H9 (cell line): ENCODE data around the gene TTLL3. TPM values are rescaled to one million over a fixed set of nuclear protein-coding genes. Genes with fewer than 3 reads are reported as not detected.

ENCODE experiments used
- DNase-seq: peaks from one replicate; pipeline ENCODE4 v3.0.0-alpha.2; 2017
- H2AFZ ChIP-seq: one replicate; pipeline ENCODE4 v1.6.1; 2013; ENCODE audit warnings: mild to moderate bottlenecking, low read length, control low read depth, moderate library complexity
- H2AK5ac ChIP-seq: 2 replicates; pipeline ENCODE4 v1.6.1; 2013; ENCODE audit warnings: low read length, control low read depth, mixed read lengths; ENCODE audit not compliant: insufficient read length
- H2BK120ac ChIP-seq: one replicate; pipeline ENCODE4 v1.6.1; 2013; ENCODE audit warnings: low read depth, mild to moderate bottlenecking, low read length, control low read depth, inconsistent platforms; ENCODE audit not compliant: poor library complexity, severe bottlenecking
- H2BK12ac ChIP-seq: 2 replicates; pipeline ENCODE4 v1.6.1; 2013; ENCODE audit warnings: low read length, control low read depth, mixed read lengths, low read depth; ENCODE audit not compliant: insufficient read length
- H2BK15ac ChIP-seq: 2 replicates; pipeline ENCODE4 v1.6.1; 2013; ENCODE audit warnings: low read depth, low read length, control low read depth
- H2BK20ac ChIP-seq: one replicate; pipeline ENCODE4 v1.6.1; 2013; ENCODE audit warnings: low read depth, mild to moderate bottlenecking, low read length, control low read depth, inconsistent platforms; ENCODE audit not compliant: poor library complexity, severe bottlenecking
- H2BK5ac ChIP-seq: 2 replicates; pipeline ENCODE4 v1.6.1; 2013; ENCODE audit warnings: low read length, control low read depth, mixed read lengths; ENCODE audit not compliant: insufficient read length
- H3K14ac ChIP-seq: 2 replicates; pipeline ENCODE4 v1.6.1; 2013; ENCODE audit warnings: low read length, control low read depth; ENCODE audit not compliant: insufficient read depth
- H3K18ac ChIP-seq: 2 replicates; pipeline ENCODE4 v1.6.1; 2013; ENCODE audit warnings: low read depth, mild to moderate bottlenecking, mixed read lengths, low read length, control low read depth; ENCODE audit not compliant: insufficient read length
- H3K23ac ChIP-seq: 2 replicates; pipeline ENCODE4 v1.6.1; 2013; ENCODE audit warnings: low read length, control low read depth, mixed read lengths, low read depth; ENCODE audit not compliant: insufficient read length
- H3K23me2 ChIP-seq: 2 replicates; pipeline ENCODE4 v1.6.1; 2013; ENCODE audit warnings: low read depth, mild to moderate bottlenecking, mixed read lengths, low read length, control low read depth; ENCODE audit not compliant: insufficient read length, poor library complexity, severe bottlenecking
- H3K27ac ChIP-seq: 2 replicates; pipeline ENCODE4 v1.5.1; 2013; ENCODE audit warnings: low read length, control low read depth, mixed read lengths, low read depth; ENCODE audit not compliant: insufficient read length
- H3K27me3 ChIP-seq: 2 replicates; pipeline ENCODE4 v1.6.1; 2013; ENCODE audit warnings: low read length, control low read depth, inconsistent platforms; ENCODE audit not compliant: insufficient read depth
- H3K4ac ChIP-seq: 2 replicates; pipeline ENCODE4 v1.6.1; 2013; ENCODE audit warnings: low read depth, mild to moderate bottlenecking, control low read depth, inconsistent platforms, low read length, moderate library complexity
- H3K4me1 ChIP-seq: 2 replicates; pipeline ENCODE4 v1.6.1; 2013; ENCODE audit warnings: low read length, control low read depth, inconsistent platforms; ENCODE audit not compliant: insufficient read depth
- H3K4me2 ChIP-seq: 2 replicates; pipeline ENCODE4 v1.6.1; 2013; ENCODE audit warnings: low read length, control low read depth, mixed read lengths; ENCODE audit not compliant: insufficient read length, insufficient read depth
- H3K56ac ChIP-seq: 2 replicates; pipeline ENCODE4 v1.6.1; 2013; ENCODE audit warnings: low read depth, mild to moderate bottlenecking, mixed read lengths, low read length, control low read depth; ENCODE audit not compliant: insufficient read length
- H3K79me1 ChIP-seq: 2 replicates; pipeline ENCODE4 v1.6.1; 2013; ENCODE audit warnings: low read depth, mild to moderate bottlenecking, moderate library complexity, low read length, control low read depth, inconsistent platforms; ENCODE audit not compliant: insufficient read depth, poor library complexity, severe bottlenecking
- H3K79me2 ChIP-seq: 2 replicates; pipeline ENCODE4 v1.6.1; 2013; ENCODE audit warnings: low read length, control low read depth, inconsistent platforms; ENCODE audit not compliant: insufficient read depth
- H3K9ac ChIP-seq: 2 replicates; pipeline ENCODE4 v1.6.1; 2013; ENCODE audit warnings: low read length, control low read depth, mixed read lengths; ENCODE audit not compliant: insufficient read length; ENCODE audit errors: extremely low read depth
- H3K9me3 ChIP-seq: one replicate; pipeline ENCODE4 v1.6.1; 2013; ENCODE audit warnings: low read depth, low read length, inconsistent platforms; ENCODE audit not compliant: control insufficient read depth
- H3T11ph ChIP-seq: one replicate; pipeline ENCODE4 v1.6.1; 2013; ENCODE audit warnings: mild to moderate bottlenecking, low read length, control low read depth, inconsistent platforms
- H4K20me1 ChIP-seq: one replicate; pipeline ENCODE4 v1.6.1; 2013; ENCODE audit not compliant: control insufficient read depth, insufficient read length, insufficient read depth
- H4K5ac ChIP-seq: 2 replicates; pipeline ENCODE4 v1.6.1; 2013; ENCODE audit warnings: low read depth, mild to moderate bottlenecking, mixed read lengths, low read length, control low read depth; ENCODE audit not compliant: insufficient read length
- H4K8ac ChIP-seq: replicated peaks from 2 replicates; pipeline ENCODE4 v1.6.1; 2013; ENCODE audit warnings: low read length, control low read depth, mixed read lengths, low read depth; ENCODE audit not compliant: insufficient read length
- H4K91ac ChIP-seq: 2 replicates; pipeline ENCODE4 v1.6.1; 2013; ENCODE audit warnings: low read depth, mild to moderate bottlenecking, moderate library complexity, mixed read lengths, low read length, control low read depth; ENCODE audit not compliant: insufficient read length
- H3K27ac Mint-ChIP-seq, 3 experiments: 2 replicates in 2 of 3; 3 replicates in 1 of 3; pipeline ENCODE4 v1.8.0; 2020 to 2021; ENCODE audit warnings: mixed read lengths in 3 of 3, mild to moderate bottlenecking in 1 of 3, moderate library complexity in 1 of 3
- H3K27me3 Mint-ChIP-seq: 2 replicates; pipeline ENCODE4 v1.8.0; 2021; ENCODE audit warnings: low read depth, mild to moderate bottlenecking, moderate library complexity, mixed read lengths
- H3K36me3 Mint-ChIP-seq, 3 experiments: 2 replicates in 2 of 3; 3 replicates in 1 of 3; pipeline ENCODE4 v1.8.0; 2020 to 2021; ENCODE audit warnings: low read depth in 3 of 3, mixed read lengths in 3 of 3; ENCODE audit not compliant: insufficient read depth in 1 of 3
- H3K4me1 Mint-ChIP-seq, 2 experiments: 2 replicates each; pipeline ENCODE4 v1.8.0; 2020; ENCODE audit warnings: mixed read lengths in 2 of 2
- H3K4me3 Mint-ChIP-seq, 2 experiments: 2 replicates in 1 of 2; 3 replicates in 1 of 2; pipeline ENCODE4 v1.8.0; 2020 to 2021; ENCODE audit warnings: mild to moderate bottlenecking in 2 of 2, mixed read lengths in 2 of 2, moderate library complexity in 1 of 2
- H3K9me3 Mint-ChIP-seq, 2 experiments: 2 replicates in 1 of 2; 3 replicates in 1 of 2; pipeline ENCODE4 v1.8.0; 2020; ENCODE audit warnings: mild to moderate bottlenecking in 2 of 2, mixed read lengths in 2 of 2, moderate library complexity in 1 of 2
- WGBS: extraction: QIAGEN DNeasy Blood & Tissue Kit; methylation state at CpG from one replicate; pipeline ENCODE4 v1.1.7; 2013; ENCODE audit warnings: missing lambda C conversion rate, low lambda C conversion rate, mixed read lengths; ENCODE audit not compliant: insufficient read length; ENCODE audit errors: extremely low coverage; 5-methylcytosine and 5-hydroxymethylcytosine counted together
- total RNA-seq: library from RNA; stranded (reverse); gene quantifications from 2 replicates; pipeline ENCODE4 v1.2.1, GENCODE V29; 2021
- TF ChIP-seq, protein P1 (sequence below): fragments of 200-600 bp; sonication (generic); conservative IDR thresholded peaks from 3 replicates; pipeline ENCODE4 v1.8.0; 2021; ENCODE audit warnings: antibody characterized with exemption, mild to moderate bottlenecking

The TTLL3 gene
- total RNA-seq, 1 experiment from 2014 or later = 14.4 TPM

GRCh38 chr3:9800529-9800928 is 9.5 kb upstream of the TTLL3 start:
- H3K4ac ChIP-seq = no peak overlapping the region
- TF ChIP-seq, protein P1, sequence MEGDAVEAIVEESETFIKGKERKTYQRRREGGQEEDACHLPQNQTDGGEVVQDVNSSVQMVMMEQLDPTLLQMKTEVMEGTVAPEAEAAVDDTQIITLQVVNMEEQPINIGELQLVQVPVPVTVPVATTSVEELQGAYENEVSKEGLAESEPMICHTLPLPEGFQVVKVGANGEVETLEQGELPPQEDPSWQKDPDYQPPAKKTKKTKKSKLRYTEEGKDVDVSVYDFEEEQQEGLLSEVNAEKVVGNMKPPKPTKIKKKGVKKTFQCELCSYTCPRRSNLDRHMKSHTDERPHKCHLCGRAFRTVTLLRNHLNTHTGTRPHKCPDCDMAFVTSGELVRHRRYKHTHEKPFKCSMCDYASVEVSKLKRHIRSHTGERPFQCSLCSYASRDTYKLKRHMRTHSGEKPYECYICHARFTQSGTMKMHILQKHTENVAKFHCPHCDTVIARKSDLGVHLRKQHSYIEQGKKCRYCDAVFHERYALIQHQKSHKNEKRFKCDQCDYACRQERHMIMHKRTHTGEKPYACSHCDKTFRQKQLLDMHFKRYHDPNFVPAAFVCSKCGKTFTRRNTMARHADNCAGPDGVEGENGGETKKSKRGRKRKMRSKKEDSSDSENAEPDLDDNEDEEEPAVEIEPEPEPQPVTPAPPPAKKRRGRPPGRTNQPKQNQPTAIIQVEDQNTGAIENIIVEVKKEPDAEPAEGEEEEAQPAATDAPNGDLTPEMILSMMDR = peak; percentile 57
- H2BK20ac ChIP-seq = no peak overlapping the region
- no peak overlapping the region for H3K56ac ChIP-seq
- H3K79me1 ChIP-seq = no peaks in the 10 kb centered on the region
- no peak overlapping the region for H4K91ac ChIP-seq
- no peak overlapping the region for H3K27ac ChIP-seq
- no peaks in the 10 kb centered on the region; the same call in 1 of the 2 replicates for H3K27me3 ChIP-seq
- no peak overlapping the region for H3K18ac ChIP-seq
- no peak overlapping the region for H3T11ph ChIP-seq
- H3K9ac ChIP-seq = no peak overlapping the region
- no peaks in the 10 kb centered on the region for H3K9me3 ChIP-seq
- H2BK120ac ChIP-seq = no peak overlapping the region
- no CpG with 5 or more reads among the region's 5 CpGs for whole genome bisulfite sequencing
- H2AFZ ChIP-seq = no peak overlapping the region
- Mint-ChIP-seq H3K27me3 (no peaks in the 10 kb centered on the region), H3K9me3 (no peaks in the 10 kb centered on the region), H3K27ac (no peak overlapping the region), H3K36me3 (peaks cover 62 to 89% (median 76%) of the 10 kb centered on the region in 3 experiments; a peak in 6 of 7 replicates), H3K4me3 (no peak overlapping the region), H3K4me1 (no peaks in the 10 kb centered on the region)
- H4K8ac ChIP-seq = no peak overlapping the region
- no peak for DNase-seq
- no peaks in the 10 kb centered on the region for H3K23me2 ChIP-seq
- H3K14ac ChIP-seq = no peak overlapping the region
- H2BK15ac ChIP-seq = no peak overlapping the region
- H3K4me1 ChIP-seq = no peaks in the 10 kb centered on the region
- no peak overlapping the region for H2AK5ac ChIP-seq
- H3K79me2 ChIP-seq = no peaks in the 10 kb centered on the region
- H4K5ac ChIP-seq = no peak overlapping the region
- no peak overlapping the region for H3K23ac ChIP-seq
- H4K20me1 ChIP-seq = no peaks in the 10 kb centered on the region
- H2BK12ac ChIP-seq = no peak overlapping the region
- no peak overlapping the region for H2BK5ac ChIP-seq
- H3K4me2 ChIP-seq = no peak overlapping the region
